ENCODE results near the gene SCD5. TPM values are rescaled to one million over a fixed set of nuclear protein-coding genes. Genes with fewer than 3 reads are reported as not detected.
A peak's percentile ranks its signal among the peaks of the same experiment; 100 is the strongest.

SCD5 gene
- total and polyA plus RNA-seq, 2 of the 4 experiments (the other 2 are of a cell fraction): 12.4 to 13.5 TPM

DNA sequence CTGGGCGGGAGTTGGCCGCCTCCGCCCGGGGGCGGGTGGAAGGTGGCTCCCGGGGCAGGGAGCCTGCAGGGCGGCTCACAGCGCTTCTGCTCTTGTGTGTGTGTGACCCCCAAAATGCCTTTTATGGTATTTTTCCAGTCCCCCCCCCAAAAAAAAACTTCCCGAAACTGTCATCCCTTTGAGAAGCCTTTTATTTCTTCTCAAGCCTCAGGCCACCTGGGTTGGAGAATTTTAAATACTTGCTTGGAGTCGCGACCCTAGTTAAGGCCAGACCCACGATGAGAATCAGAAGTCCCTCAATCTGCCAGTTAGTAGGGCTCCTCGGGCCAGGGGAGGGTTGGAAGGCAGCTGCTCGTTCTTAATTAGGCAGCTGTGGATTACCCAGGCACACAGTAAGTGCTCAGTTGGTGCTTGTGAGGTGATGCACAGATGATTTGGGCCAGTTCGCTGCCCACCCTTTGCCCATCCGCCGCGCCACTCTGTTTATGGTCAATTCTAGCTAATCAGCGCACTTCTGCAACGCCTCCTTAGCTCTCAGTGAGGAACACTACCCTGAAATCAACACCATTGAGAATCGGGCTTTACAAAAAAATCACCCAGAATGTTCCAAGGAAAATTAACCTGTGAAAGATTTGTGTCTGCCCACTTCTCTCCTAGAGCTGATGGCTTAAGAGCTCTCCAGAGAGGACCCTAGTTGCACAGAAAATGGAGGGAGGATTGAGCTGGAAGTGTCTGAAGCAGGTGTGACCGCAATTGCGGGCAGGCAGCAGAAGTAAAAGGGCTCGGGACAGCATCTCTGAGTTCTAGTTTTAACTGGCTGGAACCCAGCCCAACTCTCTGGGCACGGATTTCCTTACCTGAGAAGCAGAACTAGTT is 648 bp upstream of the SCD5 start:
- Histone ChIP-seq H3K4me3 (ENCODE audit: insufficient read depth, low read depth, low read length) (peak overlapping the region; percentile 92), H3K23ac (ENCODE audit: low read depth, low read length) (peak overlapping the region; percentile 79; the same call in 1 of the 2 replicates), H3K9me1 (ENCODE audit: insufficient read depth, low read length) (peaks cover 15% of the 10 kb centered on the region), H2AK9ac (replicated peaks; ENCODE audit: low read depth, low read length, poor library complexity) (peak overlapping the region; percentile 25), H3K36me3 (ENCODE audit: control insufficient read depth, insufficient read depth, low read length) (0 out of 2 replicates have a peak, but pooled peaks cover 1% of the 10 kb centered on the region), H3K4ac (ENCODE audit: low read depth, low read length) (peak overlapping the region; percentile 7; the same call in 1 of the 2 replicates), H2AFZ (replicated peaks; ENCODE audit: low read length, poor library complexity) (peak overlapping the region; percentile 89), H3K9ac (ENCODE audit: low read depth, low read length) (peak overlapping the region; percentile 0; the same call in 1 of the 2 replicates), H3K27ac (ENCODE audit: insufficient read depth, low read length) (no peak overlapping the region), H2BK15ac (ENCODE audit: low read depth, low read length) (no peak overlapping the region), H3K9me3 (ENCODE audit: control insufficient read depth, insufficient read depth, low read length) (no peaks in the 10 kb centered on the region), H3K79me1 (ENCODE audit: low read depth in 1 of 2, low read length in 2 of 2) (peaks cover 16 to 20% of the 10 kb centered on the region in 2 experiments; a peak in 3 of 4 replicates), H2BK5ac (ENCODE audit: low read depth, low read length, poor library complexity, severe bottlenecking) (no peak overlapping the region), H2BK120ac (ENCODE audit: low read depth, low read length) (peak overlapping the region; percentile 8; the same call in 1 of the 2 replicates), H3K4me2 (ENCODE audit: low read depth, low read length) (peak overlapping the region; percentile 63), H3K4me1 (ENCODE audit: control insufficient read depth, insufficient read depth, low read length) (peaks cover 10% of the 10 kb centered on the region), H2BK20ac (ENCODE audit: low read depth, low read length) (no peak overlapping the region), H3K18ac (ENCODE audit: low read depth, low read length) (no peak overlapping the region), H4K20me1 (ENCODE audit: insufficient read depth, low read length) (peaks cover 10% of the 10 kb centered on the region; the same call in 1 of the 2 replicates), H4K5ac (ENCODE audit: low read depth, low read length) (no peak overlapping the region), H3K56ac (ENCODE audit: extremely low read depth, insufficient read depth, low read length) (no peak overlapping the region), H3K14ac (replicated peaks; ENCODE audit: low read depth, low read length) (peak overlapping the region; percentile 64), H2AK5ac (ENCODE audit: low read depth, low read length) (no peak overlapping the region), H4K8ac (ENCODE audit: low read depth in 2 of 2, low read length in 2 of 2) (peak overlapping the region in 1 of 2 experiments; percentile 44; a peak in 1 of 4 replicates), H4K91ac (ENCODE audit: insufficient read depth, low read depth, low read length) (no peak overlapping the region; the same call in 1 of the 2 replicates), H3K27me3 (ENCODE audit: control insufficient read depth, insufficient read depth, low read length) (peaks cover 3% of the 10 kb centered on the region)
- in situ Hi-C loops (cut with MboI; ENCODE audit: low sequenced_read_pairs): no loop called here
- 23% methylated on average over 6 of the region's 25 CpGs; no CpG with 5 or more reads in 1 of the 2 experiments for WGBS, 2 experiments (ENCODE audit: extremely low coverage in 2 of 2, insufficient read length in 1 of 2)
- CTCF ChIA-PET: interaction anchor here (0.9 to 2.0 kb wide), 4 partner anchors 10 to 77 kb away, joined by 3 to 5 read pairs (median 4); no protein-coding TSS in a partner anchor
- TF ChIP-seq POLR2A (IDR thresholded peaks at IDR 0.05; ENCODE audit: low read depth, low read length) (no peak), CTCF (conservative IDR thresholded peaks at IDR 0.05; ENCODE audit: low read depth, low read length) (no peak), SMC3 (IDR thresholded peaks at IDR 0.05; ENCODE audit: low read depth, low read length) (no peak), CHD1 (IDR thresholded peaks at IDR 0.05; ENCODE audit: low read depth, low read length) (no peak)
- TF ChIP-seq, protein P1, sequence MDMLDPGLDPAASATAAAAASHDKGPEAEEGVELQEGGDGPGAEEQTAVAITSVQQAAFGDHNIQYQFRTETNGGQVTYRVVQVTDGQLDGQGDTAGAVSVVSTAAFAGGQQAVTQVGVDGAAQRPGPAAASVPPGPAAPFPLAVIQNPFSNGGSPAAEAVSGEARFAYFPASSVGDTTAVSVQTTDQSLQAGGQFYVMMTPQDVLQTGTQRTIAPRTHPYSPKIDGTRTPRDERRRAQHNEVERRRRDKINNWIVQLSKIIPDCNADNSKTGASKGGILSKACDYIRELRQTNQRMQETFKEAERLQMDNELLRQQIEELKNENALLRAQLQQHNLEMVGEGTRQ (IDR thresholded peaks at IDR 0.05; ENCODE audit: low read depth, low read length): no peak
- POLR2A ChIA-PET (ENCODE audit: unreplicated experiment): no interaction called here
- ATAC-seq (ENCODE audit: low read depth) (peak; percentile 4), DNase-seq (no peak)
- no TSS peak for BruUV-seq (replicated peaks)
- intact Hi-C loops (cut with micrococcal nuclease): loop anchor here (5.0 kb wide), 2 partner anchors 52 to 77 kb away; no protein-coding TSS in a partner anchor
- dilution Hi-C loops (cut with HindIII; ENCODE audit: low sequenced_read_pairs, unreplicated experiment): no loop called here

All from IMR-90 (cell line).